Neural cell (in vitro differentiated cells): Measurements from ENCODE around the gene OTOP2. TPM values are rescaled to one million over a fixed set of nuclear protein-coding genes. Genes with fewer than 3 reads are reported as not detected.

Experiments used
- H2AFZ ChIP-seq: fragments of 200-600, 300-800 bp; sonication (generic), shearing (Covaris generic); 2 replicates; pipeline ENCODE4 v1.6.0; 2014; ENCODE audit warnings: low read depth, mild to moderate bottlenecking, antibody characterized with exemption, low read length, moderate library complexity
- H3F3A ChIP-seq: fragments of 200-600 bp; shearing (Covaris generic); 2 replicates; pipeline ENCODE4 v1.6.1; 2016; ENCODE audit warnings: mild to moderate bottlenecking, moderate library complexity, mixed read lengths, antibody characterized with exemption, low read length; ENCODE audit not compliant: insufficient read depth, poor library complexity, severe bottlenecking
- H3K27ac ChIP-seq: fragments of 200-600, 300-800 bp; sonication (generic), shearing (Covaris generic); 2 replicates; pipeline ENCODE4 v1.5.1; 2014; ENCODE audit warnings: mild to moderate bottlenecking, low read length, moderate library complexity
- H3K27me3 ChIP-seq: fragments of 300-800, 200-600 bp; sonication (generic), shearing (Covaris generic); 2 replicates; pipeline ENCODE4 v1.6.0; 2014; ENCODE audit warnings: mild to moderate bottlenecking, low read depth, low read length, moderate library complexity; ENCODE audit not compliant: insufficient read depth
- H3K36me3 ChIP-seq: fragments of 300-800, 200-600 bp; sonication (generic), shearing (Covaris generic); 2 replicates; pipeline ENCODE4 v1.5.1; 2014; ENCODE audit warnings: mild to moderate bottlenecking, antibody characterized with exemption, low read length, moderate library complexity; ENCODE audit not compliant: insufficient read depth
- H3K4me2 ChIP-seq: fragments of 300-800, 200-600 bp; sonication (generic), shearing (Covaris generic); 2 replicates; pipeline ENCODE4 v1.6.0; 2014; ENCODE audit warnings: mild to moderate bottlenecking, low read length
- H3K4me3 ChIP-seq: fragments of 300-800, 200-600 bp; sonication (generic), shearing (Covaris generic); 2 replicates; pipeline ENCODE4 v1.5.1; 2014; ENCODE audit warnings: mild to moderate bottlenecking, low read length, moderate library complexity
- H3K79me2 ChIP-seq: fragments of 200-600 bp; shearing (Covaris generic); replicated peaks from 2 replicates; pipeline ENCODE4 v1.6.0; 2014; ENCODE audit warnings: mild to moderate bottlenecking, low read length, moderate library complexity; ENCODE audit not compliant: insufficient read depth
- H3K9ac ChIP-seq: fragments of 300-800, 200-600 bp; sonication (generic), shearing (Covaris generic); 2 replicates; pipeline ENCODE4 v1.6.1; 2016; ENCODE audit warnings: mild to moderate bottlenecking, low read length, mixed read lengths
- H3K9me2 ChIP-seq: fragments of 200-600 bp; shearing (Covaris generic); 2 replicates; pipeline ENCODE4 v1.6.1; 2016; ENCODE audit warnings: mild to moderate bottlenecking, low read length, mixed read lengths; ENCODE audit not compliant: insufficient read depth
- H3K9me3 ChIP-seq: fragments of 200-600, 300-800 bp; sonication (generic), shearing (Covaris generic); 2 replicates; pipeline ENCODE4 v1.6.1; 2016; ENCODE audit warnings: mild to moderate bottlenecking, mixed run types, low read length, moderate library complexity, mixed read lengths
- H4K20me1 ChIP-seq: fragments of 200-600 bp; shearing (Covaris generic); 2 replicates; pipeline ENCODE4 v1.6.1; 2016; ENCODE audit warnings: mild to moderate bottlenecking, mixed run types; ENCODE audit not compliant: insufficient read depth
- CTCF ChIP-seq: fragments of 450-650 bp; IDR thresholded peaks from 2 replicates; pipeline ENCODE4 v1.5.1; 2014; ENCODE audit warnings: antibody characterized with exemption, mild to moderate bottlenecking, moderate library complexity; ENCODE audit not compliant: poor library complexity, severe bottlenecking
- EP300 ChIP-seq: fragments of 450-650 bp; conservative IDR thresholded peaks from 2 replicates; pipeline ENCODE4 v1.6.1; 2014; ENCODE audit warnings: antibody characterized with exemption, mild to moderate bottlenecking, moderate library complexity; ENCODE audit not compliant: poor library complexity, severe bottlenecking
- EZH2 ChIP-seq: fragments of 200-600, 300-800 bp; shearing (Covaris generic), sonication (generic); IDR thresholded peaks from 2 replicates; pipeline ENCODE4 v1.6.1; 2014; ENCODE audit warnings: antibody characterized with exemption, low read length, borderline replicate concordance, mild to moderate bottlenecking; ENCODE audit not compliant: insufficient read depth, poor library complexity, severe bottlenecking
- MXI1 ChIP-seq: fragments of 450-650 bp; conservative IDR thresholded peaks from 2 replicates; pipeline ENCODE4 v1.6.1; 2014; ENCODE audit warnings: antibody characterized with exemption, mild to moderate bottlenecking; ENCODE audit not compliant: poor library complexity, severe bottlenecking
- POLR2AphosphoS5 ChIP-seq: IDR thresholded peaks from 2 replicates; pipeline ENCODE4 v1.6.1; 2012
- RAD21 ChIP-seq: fragments of 450-650 bp; conservative IDR thresholded peaks from 2 replicates; pipeline ENCODE4 v1.6.1; 2014; ENCODE audit warnings: antibody characterized with exemption, mild to moderate bottlenecking, moderate library complexity
- REST ChIP-seq: IDR thresholded peaks from 2 replicates; pipeline ENCODE4 v1.6.1; 2012; ENCODE audit warnings: borderline replicate concordance
- SMC3 ChIP-seq: fragments of 450-650 bp; conservative IDR thresholded peaks from 2 replicates; pipeline ENCODE4 v1.6.1; 2014; ENCODE audit warnings: antibody characterized with exemption, mild to moderate bottlenecking, moderate library complexity; ENCODE audit not compliant: poor library complexity
- TAF1 ChIP-seq: IDR thresholded peaks from 2 replicates; pipeline ENCODE4 v1.6.1; 2012; ENCODE audit warnings: low read depth
- polyA plus RNA-seq: library from polyadenylated mRNA; depleted of rRNA; stranded (reverse); fragments of >200 nt; gene quantifications from 2 replicates; pipeline ENCODE4 v1.2.3, GENCODE V29; 2014

The OTOP2 gene
- polyA plus RNA-seq, 1 donor from 2014 or later: not detected

GRCh38 chr17:74892974-74893911 is 30.8 kb upstream of the OTOP2 start, which contains the start of gene FADS6:
Gene FADS6, minus strand, starts transcription at chr17:74893633. Its CDS starts 38 bp downstream, at chr17:74893595.
- no peaks in the 10 kb centered on the region for H3K9me3 ChIP-seq
- no peak within 1 kb of the TSS for H3K4me2 ChIP-seq
- no peaks in the 10 kb centered on the region for H3F3A ChIP-seq
- no peak within 1 kb of the TSS for H2AFZ ChIP-seq
- H3K9me2 ChIP-seq: no peaks in the 10 kb centered on the region
- no peaks in the 10 kb centered on the region for H3K79me2 ChIP-seq
- H3K27ac ChIP-seq: no peak within 1 kb of the TSS
- TF ChIP-seq MXI1 (no peak), EZH2 (no peak), CTCF (no peak), POLR2AphosphoS5 (no peak), REST (no peak), RAD21 (no peak), TAF1 (no peak), SMC3 (no peak), EP300 (no peak)
- no peaks in the 10 kb centered on the region for H3K36me3 ChIP-seq
- H3K9ac ChIP-seq: no peak within 1 kb of the TSS
- peak within 1 kb of the TSS; percentile 65 for H3K4me3 ChIP-seq
- peaks cover 56% of the 10 kb centered on the region for H3K27me3 ChIP-seq
- no peaks in the 10 kb centered on the region for H4K20me1 ChIP-seq

- no peaks in the 10 kb centered on the region for H3K79me2 ChIP-seq
- no peaks in the 10 kb centered on the region for H3K36me3 ChIP-seq
- H3K9ac ChIP-seq: no peak overlapping the region
- no peaks in the 10 kb centered on the region for H3K9me3 ChIP-seq
- peak overlapping the region; percentile 65 for H3K4me3 ChIP-seq
- H3K9me2 ChIP-seq: no peaks in the 10 kb centered on the region
- TF ChIP-seq RAD21 (no peak), TAF1 (no peak), POLR2AphosphoS5 (no peak), MXI1 (no peak), SMC3 (no peak), REST (no peak), CTCF (no peak), EP300 (no peak), EZH2 (no peak)
- H4K20me1 ChIP-seq: no peaks in the 10 kb centered on the region
- no peak overlapping the region for H3K27ac ChIP-seq
- no peak overlapping the region for H3K4me2 ChIP-seq
- no peak overlapping the region for H2AFZ ChIP-seq
- peaks cover 56% of the 10 kb centered on the region for H3K27me3 ChIP-seq
- no peaks in the 10 kb centered on the region for H3F3A ChIP-seq
Observed at GRCh38 chr17:74893936-74894671, 30.0 kb upstream of the OTOP2 start.
